ENCODE measurements around the gene WDR11.

WDR11 gene

GRCh38 chr10:120827251-120827875, 23.8 kb upstream of the WDR11 start:
- peaks cover 35% of the 10 kb centered on the region for H3K4me1 ChIP-seq (ENCODE audit: low read length)
- no peak overlapping the region for H3K4me3 ChIP-seq (ENCODE audit: low read length)
- no peaks in the 10 kb centered on the region for H4K20me1 ChIP-seq (ENCODE audit: insufficient read depth, low read length)
- peak overlapping the region; percentile 31 for H3K4me2 ChIP-seq (ENCODE audit: low read depth, low read length)
- H3K79me2 ChIP-seq (ENCODE audit: low read length) = no peaks in the 10 kb centered on the region
- DNase-seq = peak; percentile 11
- no peak for TF ChIP-seq EZH2phosphoT487 (IDR thresholded peaks at IDR 0.05; ENCODE audit: low read length)
- H2AFZ ChIP-seq (ENCODE audit: low read length) = no peak overlapping the region
- H3K9me3 ChIP-seq (replicated peaks; ENCODE audit: insufficient read depth, low read length) = no peaks in the 10 kb centered on the region
- no peaks in the 10 kb centered on the region for H3K36me3 ChIP-seq (replicated peaks; ENCODE audit: insufficient read depth, low read length)
- no peaks in the 10 kb centered on the region for H3K27me3 ChIP-seq (replicated peaks; ENCODE audit: insufficient read depth, low read length)
- H3K9ac ChIP-seq (ENCODE audit: low read length) = no peak overlapping the region
- no peaks in the 10 kb centered on the region for H3K9me2 ChIP-seq (replicated peaks; ENCODE audit: insufficient read depth, low read length)
- no peaks in the 10 kb centered on the region; the same call in 1 of the 2 replicates for H3F3A ChIP-seq (ENCODE audit: insufficient read depth, low read length)
- H3K27ac ChIP-seq (ENCODE audit: low read length) = peak overlapping the region; percentile 71; the same call in 1 of the 2 replicates

DNA sequence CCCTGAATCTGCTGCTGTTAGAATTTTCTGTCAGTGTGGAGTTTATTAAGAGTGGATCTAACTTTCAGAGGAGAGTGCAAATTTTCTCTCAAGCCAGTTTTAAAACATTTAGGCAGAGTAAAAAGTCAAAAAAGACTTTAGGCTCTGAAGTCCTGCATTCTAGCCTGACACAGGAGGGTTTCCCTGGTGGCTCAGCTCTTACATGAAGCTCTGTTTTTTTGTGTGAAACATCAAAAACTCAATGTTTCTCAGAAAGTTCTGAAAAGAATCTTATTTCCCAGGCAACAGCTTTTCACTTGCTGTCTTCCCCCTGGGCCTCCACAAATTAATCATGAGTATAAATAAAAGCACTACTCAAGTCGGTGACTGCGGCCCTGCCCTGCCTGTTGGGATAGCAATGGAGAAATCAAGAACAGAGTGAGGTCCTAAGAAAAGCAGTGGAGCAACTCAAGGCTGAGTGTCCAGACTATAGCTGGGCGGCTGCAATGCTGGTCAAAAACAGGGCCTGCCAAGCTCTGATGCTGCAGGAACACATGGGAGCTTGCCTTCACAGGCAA, 22.3 kb upstream of the WDR11 start:
- H3K9me2 ChIP-seq (replicated peaks; ENCODE audit: insufficient read depth, low read length) = no peaks in the 10 kb centered on the region
- no peak overlapping the region for H3K4me3 ChIP-seq (ENCODE audit: low read length)
- peaks cover 35% of the 10 kb centered on the region for H3K4me1 ChIP-seq (ENCODE audit: low read length)
- no peak overlapping the region for H3K4me2 ChIP-seq (ENCODE audit: low read depth, low read length)
- no peaks in the 10 kb centered on the region for H4K20me1 ChIP-seq (ENCODE audit: insufficient read depth, low read length)
- no peaks in the 10 kb centered on the region for H3K36me3 ChIP-seq (replicated peaks; ENCODE audit: insufficient read depth, low read length)
- no peak for DNase-seq
- TF ChIP-seq EZH2phosphoT487 (IDR thresholded peaks at IDR 0.05; ENCODE audit: low read length) = no peak
- TF ChIP-seq CTCF (IDR thresholded peaks at IDR 0.05; ENCODE audit: low read length) = no peak
- no peak for TF ChIP-seq EZH2 (optimal IDR thresholded peaks at IDR 0.05; ENCODE audit: low read depth, low read length)
- H3K27ac ChIP-seq (ENCODE audit: low read length) = no peak overlapping the region; the same call in 1 of the 2 replicates
- H3K9me3 ChIP-seq (replicated peaks; ENCODE audit: insufficient read depth, low read length) = no peaks in the 10 kb centered on the region
- no peaks in the 10 kb centered on the region for H3K27me3 ChIP-seq (replicated peaks; ENCODE audit: insufficient read depth, low read length)
- H2AFZ ChIP-seq (ENCODE audit: low read length) = no peak overlapping the region
- H3F3A ChIP-seq (ENCODE audit: insufficient read depth, low read length) = no peaks in the 10 kb centered on the region; the same call in 1 of the 2 replicates
- no peak overlapping the region for H3K9ac ChIP-seq (ENCODE audit: low read length)
- no peaks in the 10 kb centered on the region for H3K79me2 ChIP-seq (ENCODE audit: low read length)

DNA sequence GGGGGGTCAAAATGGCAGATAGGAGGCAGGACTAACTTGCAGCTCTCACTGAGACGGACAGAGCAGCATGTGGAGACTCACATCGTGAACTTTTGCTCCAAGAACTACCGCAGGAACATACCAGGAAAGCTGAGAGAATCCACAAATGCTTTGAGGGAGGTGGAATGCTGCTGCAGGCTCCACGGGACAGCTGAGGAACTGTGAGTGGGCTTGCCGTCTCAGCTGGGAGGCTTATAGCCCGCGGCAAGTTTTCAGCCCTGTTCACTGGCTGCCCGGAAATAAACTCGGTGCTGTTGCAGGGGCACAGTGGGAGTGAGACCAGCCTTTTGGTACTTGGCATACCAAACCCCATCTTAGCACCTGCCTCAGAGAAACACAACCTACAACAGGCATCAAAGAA, 19.1 kb upstream of the WDR11 start:
- Histone ChIP-seq H3K4me3 (ENCODE audit: low read length) (no peak overlapping the region), H3K9me2 (replicated peaks; ENCODE audit: insufficient read depth, low read length) (no peaks in the 10 kb centered on the region), H3K79me2 (ENCODE audit: low read length) (no peaks in the 10 kb centered on the region), H3K27me3 (replicated peaks; ENCODE audit: insufficient read depth, low read length) (no peaks in the 10 kb centered on the region), H3K27ac (ENCODE audit: low read length) (no peak overlapping the region), H3K9ac (ENCODE audit: low read length) (no peak overlapping the region), H3K4me2 (ENCODE audit: low read depth, low read length) (no peak overlapping the region), H3K36me3 (replicated peaks; ENCODE audit: insufficient read depth, low read length) (no peaks in the 10 kb centered on the region), H3F3A (ENCODE audit: insufficient read depth, low read length) (no peaks in the 10 kb centered on the region), H2AFZ (ENCODE audit: low read length) (no peak overlapping the region), H4K20me1 (ENCODE audit: insufficient read depth, low read length) (no peaks in the 10 kb centered on the region), H3K9me3 (replicated peaks; ENCODE audit: insufficient read depth, low read length) (no peaks in the 10 kb centered on the region), H3K4me1 (ENCODE audit: low read length) (peaks cover 14% of the 10 kb centered on the region)
- TF ChIP-seq EZH2 (optimal IDR thresholded peaks at IDR 0.05; ENCODE audit: low read depth, low read length) = no peak
- TF ChIP-seq CTCF (IDR thresholded peaks at IDR 0.05; ENCODE audit: low read length) = no peak
- TF ChIP-seq EZH2phosphoT487 (IDR thresholded peaks at IDR 0.05; ENCODE audit: low read length) = no peak
- no peak for DNase-seq

All from MM.1S (cell line).